HG03135 (cell line): Measurements from ENCODE around the gene WFS1.

Experiments used
- ATAC-seq: cut with Tn5 transposase; IDR thresholded peaks from one replicate; pipeline ENCODE4 v1.9.1; 2021; ENCODE audit warnings: mild to moderate bottlenecking, moderate library complexity; ENCODE audit not compliant: unreplicated experiment

Gene WFS1

GRCh38 chr4:6322761-6323566 lies 53.3 kb downstream of the WFS1 start:
- no peak for ATAC-seq

GRCh38 chr4:6324461-6324998 lies 54.9 kb downstream of the WFS1 start:
- ATAC-seq, result no peak

GRCh38 chr4:6324999-6325787 lies 55.5 kb downstream of the WFS1 start:
- ATAC-seq, result no peak

GRCh38 chr4:6325788-6326290 lies 56.2 kb downstream of the WFS1 start:
- ATAC-seq, result no peak

GRCh38 chr4:6326312-6327060 lies 56.8 kb downstream of the WFS1 start:
- no peak for ATAC-seq

- ATAC-seq, result peak; percentile 47
These were observed 57.7 kb downstream of the WFS1 start for GRCh38 chr4:6327220-6327917.

GRCh38 chr4:6328526-6328925 lies 58.9 kb downstream of the WFS1 start:
- ATAC-seq, result no peak

- no peak for ATAC-seq
These were observed 60.1 kb downstream of the WFS1 start for GRCh38 chr4:6329478-6330383.

GRCh38 chr4:6330384-6330767 lies 60.7 kb downstream of the WFS1 start:
- ATAC-seq, result no peak

GRCh38 chr4:6331018-6331417 lies 61.4 kb downstream of the WFS1 start:
- ATAC-seq, result no peak

GRCh38 chr4:6331468-6331867 lies 61.8 kb downstream of the WFS1 start:
- no peak for ATAC-seq

GRCh38 chr4:6332042-6332668 lies 62.5 kb downstream of the WFS1 start:
- no peak for ATAC-seq

GRCh38 chr4:6332669-6333050 lies 63.0 kb downstream of the WFS1 start:
- no peak for ATAC-seq

- ATAC-seq, result no peak
These were observed 63.9 kb downstream of the WFS1 start for GRCh38 chr4:6333301-6334202.

GRCh38 chr4:6334203-6334887 lies 64.7 kb downstream of the WFS1 start:
- ATAC-seq, result no peak

- no peak for ATAC-seq
These were observed 65.5 kb downstream of the WFS1 start for GRCh38 chr4:6335040-6335590.

GRCh38 chr4:6336166-6336565 lies 66.5 kb downstream of the WFS1 start:
- ATAC-seq, result no peak
